NCI-H524 treated with DMSO at 0.1 percent for 48 hours (cell line): Measurements from ENCODE around the gene KIAA1755.

Experiments
- DNase-seq: peaks from one replicate; lab custom pipeline; 2025; lab: John Stamatoyannopoulos, UW

Gene KIAA1755

GRCh38 chr20:38166703-38167233 lies 93.8 kb downstream of the KIAA1755 start:
- no peak for DNase-seq

- DNase-seq = no peak
Observed at GRCh38 chr20:38165966-38166702, 94.4 kb downstream of the KIAA1755 start.

- DNase-seq = no peak
Observed at GRCh38 chr20:38165089-38165965, 95.2 kb downstream of the KIAA1755 start, which contains the start of gene TGM2. Gene TGM2, minus strand, starts transcription at chr20:38165270. Its CDS starts 72 bp downstream, at chr20:38165198.

GRCh38 chr20:38164624-38165088 lies 95.9 kb downstream of the KIAA1755 start:
- no peak for DNase-seq

- DNase-seq = no peak
Observed at GRCh38 chr20:38164069-38164468, 96.5 kb downstream of the KIAA1755 start.

- DNase-seq = no peak
Observed at GRCh38 chr20:38162878-38163875, 97.4 kb downstream of the KIAA1755 start.

GRCh38 chr20:38162149-38162548 lies 98.4 kb downstream of the KIAA1755 start:
- no peak for DNase-seq

- no peak for DNase-seq
Observed at GRCh38 chr20:38161412-38161774, 99.1 kb downstream of the KIAA1755 start.
